HEK293T (cell line): ENCODE results near the gene ARHGAP21.

Source experiments
- ARNT ChIP-seq: fragments of 450-650 bp; IDR thresholded peaks from 2 replicates; pipeline ENCODE4 v1.6.1; 2017; ENCODE audit warnings: mild to moderate bottlenecking
- BHLHE40 ChIP-seq: fragments of 450-650 bp; IDR thresholded peaks from 2 replicates; pipeline ENCODE4 v1.6.1; 2016; ENCODE audit warnings: mild to moderate bottlenecking, moderate library complexity, borderline replicate concordance
- FOXA1 ChIP-seq: fragments of 450-650 bp; IDR thresholded peaks from 2 replicates; pipeline ENCODE4 v1.6.1; 2016; ENCODE audit warnings: mild to moderate bottlenecking
- FOXK2 ChIP-seq: fragments of 450-650 bp; IDR thresholded peaks from 2 replicates; pipeline ENCODE4 v1.6.1; 2016; ENCODE audit warnings: mild to moderate bottlenecking
- FOXM1 ChIP-seq: fragments of 450-650 bp; IDR thresholded peaks from 2 replicates; pipeline ENCODE4 v1.6.1; 2017; ENCODE audit warnings: mild to moderate bottlenecking, borderline replicate concordance
- L3MBTL2 ChIP-seq: fragments of 450-650 bp; conservative IDR thresholded peaks from 2 replicates; pipeline ENCODE4 v1.6.1; 2016; ENCODE audit warnings: mild to moderate bottlenecking
- NFRKB ChIP-seq: fragments of 450-650 bp; IDR thresholded peaks from 2 replicates; pipeline ENCODE4 v1.6.1; 2016; ENCODE audit warnings: mild to moderate bottlenecking, moderate library complexity
- PKNOX1 ChIP-seq: fragments of 450-650 bp; IDR thresholded peaks from 2 replicates; pipeline ENCODE4 v1.6.1; 2016
- SP1 ChIP-seq: fragments of 450-650 bp; IDR thresholded peaks from 2 replicates; pipeline ENCODE4 v1.6.1; 2017
- TARDBP ChIP-seq: fragments of 450-650 bp; IDR thresholded peaks from 2 replicates; pipeline ENCODE4 v1.6.1; 2016

GRCh38 chr10:24701447-24701846, 22.2 kb downstream of the ARHGAP21 start:
- TF ChIP-seq PKNOX1 (no peak), FOXA1 (no peak), NFRKB (no peak), BHLHE40 (no peak), FOXM1 (no peak), L3MBTL2 (no peak), SP1 (no peak), FOXK2 (no peak), TARDBP (no peak), ARNT (no peak)
